Measurements from ENCODE around the gene SNORC.

DNA sequence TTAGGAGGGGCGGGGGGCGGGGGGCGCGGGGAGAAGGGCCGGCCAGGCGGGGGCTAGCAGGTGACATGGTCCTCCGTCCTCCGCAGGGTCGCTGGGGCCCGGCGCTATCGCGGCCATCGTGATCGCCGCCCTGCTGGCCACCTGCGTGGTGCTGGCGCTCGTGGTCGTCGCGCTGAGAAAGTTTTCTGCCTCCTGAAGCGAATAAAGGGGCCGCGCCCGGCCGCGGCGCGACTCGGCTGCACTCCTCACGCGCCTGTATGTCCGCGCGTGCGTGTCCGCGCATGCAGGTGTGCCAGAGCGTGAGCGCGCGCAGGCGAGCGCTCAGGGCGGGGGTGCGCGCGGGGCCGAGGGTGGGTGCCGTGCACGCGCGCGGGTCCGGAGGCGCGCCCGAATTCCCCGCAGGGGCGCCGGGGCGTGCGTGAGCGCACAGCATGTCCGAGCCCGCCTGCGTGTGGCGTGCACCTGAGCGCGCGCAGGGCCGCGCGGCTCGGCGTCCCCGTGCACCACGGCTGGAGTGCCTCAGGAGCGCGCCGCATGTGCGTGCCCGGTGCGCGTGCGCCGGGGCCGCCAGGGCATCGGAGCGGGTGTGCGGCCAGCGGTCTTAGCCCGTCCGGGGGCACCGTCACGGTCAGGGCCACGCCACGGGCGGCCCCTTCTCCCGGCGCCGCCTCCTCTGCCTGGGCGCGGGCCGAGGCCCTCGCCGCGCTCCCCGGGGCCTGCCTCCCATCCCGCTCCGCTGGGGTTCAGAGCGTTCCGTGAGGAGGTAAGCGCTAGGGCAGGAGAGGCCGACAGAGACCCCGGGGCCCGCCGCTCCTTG is 6.3 kb downstream of the SNORC start:
- TF ChIP-seq EZH2 (IDR thresholded peaks at IDR 0.05) = no peak
- no peak for TF ChIP-seq POLR2AphosphoS5 (IDR thresholded peaks at IDR 0.05; ENCODE audit: borderline replicate concordance, low read depth, low read length)
- no peak for TF ChIP-seq FOXP2 (optimal IDR thresholded peaks at IDR 0.05; ENCODE audit: control extremely low read depth, extremely low read length, insufficient read depth)
